Trophoblast cell (in vitro differentiated cells and primary cell): ENCODE measurements around the gene LRMDA.
A peak's percentile ranks its signal among the peaks of the same experiment; 100 is the strongest.

Experiments
- DNase-seq, 2 donors: peaks; one replicate each; pipeline ENCODE4 v3.0.0-alpha.2; 2016
- H2AFZ ChIP-seq: 2 replicates; pipeline ENCODE4 v1.6.1; 2013; ENCODE audit warnings: low read length, moderate library complexity, mild to moderate bottlenecking; ENCODE audit not compliant: insufficient read depth, poor library complexity
- H2AK5ac ChIP-seq: 2 replicates; pipeline ENCODE4 v1.6.1; 2013; ENCODE audit warnings: mild to moderate bottlenecking, low read length
- H2BK120ac ChIP-seq: 2 replicates; pipeline ENCODE4 v1.6.1; 2013; ENCODE audit warnings: low read length, mild to moderate bottlenecking, moderate library complexity; ENCODE audit not compliant: insufficient read depth, poor library complexity
- H2BK12ac ChIP-seq: 2 replicates; pipeline ENCODE4 v1.6.1; 2013; ENCODE audit warnings: mild to moderate bottlenecking, low read length, moderate library complexity
- H2BK5ac ChIP-seq: 2 replicates; pipeline ENCODE4 v1.6.1; 2013; ENCODE audit warnings: low read length, low read depth, moderate library complexity, mild to moderate bottlenecking; ENCODE audit not compliant: poor library complexity
- H3K14ac ChIP-seq: 2 replicates; pipeline ENCODE4 v1.6.1; 2013; ENCODE audit warnings: mild to moderate bottlenecking, low read length
- H3K18ac ChIP-seq: 2 replicates; pipeline ENCODE4 v1.6.1; 2013; ENCODE audit warnings: mild to moderate bottlenecking, low read length
- H3K23ac ChIP-seq: 2 replicates; pipeline ENCODE4 v1.6.1; 2013; ENCODE audit warnings: low read length
- H3K27ac ChIP-seq: 2 replicates; pipeline ENCODE4 v1.5.1; 2013; ENCODE audit warnings: low read depth, mild to moderate bottlenecking, inconsistent platforms, low read length, moderate library complexity
- H3K27me3 ChIP-seq: 2 replicates; pipeline ENCODE4 v1.6.1; 2013; ENCODE audit warnings: inconsistent platforms, mild to moderate bottlenecking, low read length, moderate library complexity; ENCODE audit not compliant: insufficient read depth
- H3K36me3 ChIP-seq, 2 experiments: 1 replicate in 1 of 2; 2 replicates in 1 of 2; pipeline ENCODE4 v1.6.1; 2013; ENCODE audit warnings: low read length in 2 of 2, mild to moderate bottlenecking in 2 of 2, moderate library complexity in 1 of 2; ENCODE audit not compliant: insufficient read depth in 2 of 2, control insufficient read depth in 1 of 2
- H3K4ac ChIP-seq: 2 replicates; pipeline ENCODE4 v1.6.1; 2013; ENCODE audit warnings: low read depth, mild to moderate bottlenecking, low read length, moderate library complexity
- H3K4me1 ChIP-seq, 2 experiments: 1 replicate in 1 of 2; 2 replicates in 1 of 2; pipeline ENCODE4 v1.6.1; 2013; ENCODE audit warnings: low read length in 2 of 2, mild to moderate bottlenecking in 2 of 2, moderate library complexity in 1 of 2; ENCODE audit not compliant: insufficient read depth in 2 of 2, control insufficient read depth in 1 of 2
- H3K4me2 ChIP-seq: 2 replicates; pipeline ENCODE4 v1.6.1; 2013; ENCODE audit warnings: inconsistent platforms, mild to moderate bottlenecking, low read length, moderate library complexity
- H3K4me3 ChIP-seq: 2 replicates; pipeline ENCODE4 v1.5.1; 2013; ENCODE audit warnings: mild to moderate bottlenecking, low read depth, low read length, inconsistent platforms
- H3K79me1 ChIP-seq: one replicate; pipeline ENCODE4 v1.6.1; 2013; ENCODE audit warnings: low read length
- H3K79me2 ChIP-seq: 2 replicates; pipeline ENCODE4 v1.6.1; 2013; ENCODE audit warnings: low read length, mild to moderate bottlenecking; ENCODE audit not compliant: control insufficient read depth, insufficient read depth, poor library complexity
- H3K9ac ChIP-seq: 2 replicates; pipeline ENCODE4 v1.6.1; 2013; ENCODE audit warnings: mild to moderate bottlenecking, low read length
- H3K9me3 ChIP-seq: 2 replicates; pipeline ENCODE4 v1.6.1; 2013; ENCODE audit warnings: low read depth, mild to moderate bottlenecking, control low read depth, inconsistent platforms, low read length; ENCODE audit not compliant: insufficient read depth
- H4K12ac ChIP-seq: 2 replicates; pipeline ENCODE4 v1.6.1; 2013; ENCODE audit warnings: low read depth, mild to moderate bottlenecking, low read length, moderate library complexity
- H4K8ac ChIP-seq: 2 replicates; pipeline ENCODE4 v1.6.1; 2013; ENCODE audit warnings: low read depth, mild to moderate bottlenecking, low read length, moderate library complexity
- H4K91ac ChIP-seq: one replicate; pipeline ENCODE4 v1.6.1; 2013; ENCODE audit warnings: low read depth, mild to moderate bottlenecking, low read length, moderate library complexity
- WGBS: extraction: QIAGEN DNeasy Blood & Tissue Kit; methylation state at CpG from one replicate; pipeline ENCODE4 v1.1.7; 2013; ENCODE audit warnings: missing lambda C conversion rate; ENCODE audit not compliant: insufficient read length, insufficient coverage; ENCODE audit errors: extremely low coverage; 5-methylcytosine and 5-hydroxymethylcytosine counted together

The LRMDA gene

DNA sequence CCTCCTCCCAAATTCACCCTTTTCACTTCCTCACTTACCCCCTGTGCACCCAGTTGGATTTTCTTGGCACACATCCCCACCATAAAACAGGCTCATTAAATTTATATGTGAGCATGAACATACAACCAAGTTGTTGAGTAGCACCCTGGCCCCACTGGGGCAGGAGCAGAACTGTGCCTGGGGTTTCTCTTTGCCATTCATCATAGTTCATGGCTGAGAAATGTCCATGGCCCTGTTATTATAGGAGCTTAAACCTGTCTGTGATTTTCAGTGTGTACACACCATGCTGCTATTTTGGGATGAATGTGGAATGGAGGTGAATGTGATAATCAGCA lies 618.8 kb downstream of the LRMDA start:
- no peak overlapping the region for H3K4me3 ChIP-seq
- peaks cover 20 to 27% of the 10 kb centered on the region in 2 experiments for H3K4me1 ChIP-seq
- peak overlapping the region; percentile 33 for H4K8ac ChIP-seq
- H4K12ac ChIP-seq: no peak overlapping the region
- H3K27ac ChIP-seq: peak overlapping the region; percentile 76
- H3K36me3 ChIP-seq: peaks cover 0 to 2% of the 10 kb centered on the region in 2 experiments
- H4K91ac ChIP-seq: peak overlapping the region; percentile 91
- no peak for DNase-seq
- H3K27me3 ChIP-seq: no peaks in the 10 kb centered on the region
- H3K23ac ChIP-seq: no peak overlapping the region
- H2AK5ac ChIP-seq: peak overlapping the region; percentile 86
- peak overlapping the region; percentile 84 for H2BK5ac ChIP-seq
- H3K18ac ChIP-seq: peak overlapping the region; percentile 13
- H3K9ac ChIP-seq: no peak overlapping the region
- H3K79me2 ChIP-seq: peaks cover 3% of the 10 kb centered on the region
- peaks cover 2% of the 10 kb centered on the region for H3K9me3 ChIP-seq
- peak overlapping the region; percentile 63 for H3K4ac ChIP-seq
- no peak overlapping the region for H3K4me2 ChIP-seq
- peaks cover 27% of the 10 kb centered on the region for H3K79me1 ChIP-seq
- H3K14ac ChIP-seq: peak overlapping the region; percentile 71
- no peak overlapping the region for H2AFZ ChIP-seq
- H2BK12ac ChIP-seq: peak overlapping the region; percentile 81
- H2BK120ac ChIP-seq: peak overlapping the region; percentile 86

DNA sequence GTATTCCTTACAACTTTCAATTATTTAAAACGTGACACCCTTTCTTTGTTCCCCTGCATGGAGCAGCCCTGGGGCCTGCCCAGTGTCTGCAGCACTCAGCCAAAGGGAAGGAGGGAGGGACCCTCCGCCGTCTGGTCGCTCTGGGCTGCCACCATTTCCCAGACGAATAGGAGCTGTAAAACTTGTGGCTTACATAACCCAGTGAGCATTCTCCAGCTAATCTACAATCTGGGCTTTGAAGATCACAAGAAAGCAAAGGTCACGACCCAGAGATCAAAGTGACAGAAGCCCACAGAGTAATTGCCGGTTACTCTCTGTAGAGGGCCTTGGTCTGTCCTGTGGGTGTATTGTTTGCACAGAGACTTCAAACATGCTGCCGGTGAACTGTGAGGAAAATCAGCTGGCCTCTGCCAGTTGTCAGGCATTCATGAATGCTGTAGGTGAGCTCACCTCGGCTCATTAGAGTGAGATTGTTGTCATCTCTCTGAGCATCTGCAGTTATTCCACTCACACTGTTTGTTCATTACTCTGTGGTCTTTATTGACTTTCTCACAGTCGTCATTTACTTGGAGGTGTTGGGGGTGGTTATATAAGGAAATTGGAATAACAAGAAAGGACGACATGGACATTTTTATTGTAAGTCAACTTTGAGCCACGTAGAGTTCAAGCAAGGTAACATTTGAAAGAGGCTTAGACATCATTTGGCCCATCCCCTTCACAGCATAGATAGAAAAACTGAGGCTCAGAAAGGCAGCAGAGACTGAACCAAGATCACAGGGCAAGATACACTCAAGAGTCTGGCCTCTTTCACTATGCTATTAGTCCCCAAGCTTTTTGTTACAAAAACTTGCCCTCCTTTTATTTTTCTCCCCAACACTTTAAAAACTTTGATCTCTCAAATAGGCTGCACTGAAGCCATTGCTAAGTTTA lies 619.8 kb downstream of the LRMDA start:
- no peak overlapping the region for H2BK12ac ChIP-seq
- DNase-seq: peak; percentile 17 to 27
- H3K4me1 ChIP-seq: peaks cover 20 to 30% of the 10 kb centered on the region in 2 experiments
- no peak overlapping the region for H3K23ac ChIP-seq
- H2AK5ac ChIP-seq: no peak overlapping the region
- peaks cover 0 to 2% of the 10 kb centered on the region in 2 experiments for H3K36me3 ChIP-seq
- H3K4me2 ChIP-seq: peak overlapping the region; percentile 39
- no peaks in the 10 kb centered on the region for H3K27me3 ChIP-seq
- H3K27ac ChIP-seq: peak overlapping the region; percentile 77
- no peak overlapping the region for H3K4ac ChIP-seq
- no peak overlapping the region for H3K14ac ChIP-seq
- H3K18ac ChIP-seq: no peak overlapping the region
- H3K4me3 ChIP-seq: no peak overlapping the region
- H2AFZ ChIP-seq: no peak overlapping the region
- H2BK120ac ChIP-seq: no peak overlapping the region
- H3K79me2 ChIP-seq: peaks cover 3% of the 10 kb centered on the region
- no peak overlapping the region for H4K91ac ChIP-seq
- peaks cover 12% of the 10 kb centered on the region for H3K9me3 ChIP-seq
- H4K8ac ChIP-seq: no peak overlapping the region
- peak overlapping the region; percentile 36 for H2BK5ac ChIP-seq
- H3K79me1 ChIP-seq: peaks cover 25% of the 10 kb centered on the region
- H4K12ac ChIP-seq: no peak overlapping the region
- WGBS: no CpG with 5 or more reads among the region's 12 CpGs
- H3K9ac ChIP-seq: no peak overlapping the region

DNA sequence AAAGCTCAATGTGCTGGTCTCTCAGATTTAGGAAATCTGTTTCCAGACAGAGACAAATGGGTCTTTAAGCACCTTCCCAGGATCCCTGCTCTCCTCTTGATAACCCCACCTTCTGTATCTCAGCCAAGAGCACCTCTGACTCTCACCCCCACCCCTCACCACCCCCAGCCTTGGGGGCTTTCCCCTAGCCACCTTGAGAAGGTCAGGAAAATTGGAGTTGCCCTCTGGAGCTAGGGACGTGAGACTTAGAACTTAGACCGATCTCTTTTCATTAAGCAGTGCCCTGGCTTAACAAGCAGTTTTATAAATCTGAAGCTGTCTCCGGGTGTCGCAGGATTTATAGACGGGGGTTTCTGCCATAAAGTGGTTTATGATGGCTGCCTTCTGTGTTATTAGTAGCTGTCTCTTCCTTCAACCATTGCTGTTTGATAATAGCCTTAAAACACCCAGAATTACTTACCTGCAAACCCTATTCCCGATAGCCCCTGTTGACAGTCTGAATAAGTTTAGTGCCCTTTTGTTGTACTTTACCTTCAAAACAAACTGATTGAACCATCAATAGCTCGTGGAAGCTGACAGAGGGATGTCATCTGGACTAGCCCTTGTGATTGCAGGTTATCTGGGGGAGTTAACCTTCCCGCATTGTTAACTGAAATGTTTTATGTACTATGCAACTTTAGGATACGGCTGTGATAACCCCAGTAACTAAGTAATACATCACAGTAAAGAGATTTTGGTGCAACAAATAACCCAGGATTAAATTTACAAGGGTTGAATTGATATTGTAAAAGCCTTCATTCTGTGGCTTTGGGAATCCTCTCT lies 621.5 kb downstream of the LRMDA start:
- Histone ChIP-seq H3K14ac (no peak overlapping the region), H2BK5ac (peak overlapping the region; percentile 60), H2AFZ (no peak overlapping the region), H3K9me3 (peaks cover 18% of the 10 kb centered on the region), H2AK5ac (no peak overlapping the region), H3K36me3 (no peaks in the 10 kb centered on the region), H3K79me2 (no peaks in the 10 kb centered on the region), H3K4ac (no peak overlapping the region), H3K27me3 (no peaks in the 10 kb centered on the region), H3K79me1 (peaks cover 20% of the 10 kb centered on the region), H3K27ac (no peak overlapping the region), H3K9ac (no peak overlapping the region), H2BK120ac (no peak overlapping the region), H3K23ac (no peak overlapping the region), H4K91ac (peak overlapping the region; percentile 55), H2BK12ac (peak overlapping the region; percentile 13), H3K4me2 (no peak overlapping the region), H3K18ac (no peak overlapping the region), H3K4me1 (peaks cover 16 to 26% of the 10 kb centered on the region in 2 experiments), H4K8ac (no peak overlapping the region), H3K4me3 (no peak overlapping the region), H4K12ac (no peak overlapping the region)
- WGBS: no CpG with 5 or more reads among the region's 9 CpGs
- DNase-seq: no peak

DNA sequence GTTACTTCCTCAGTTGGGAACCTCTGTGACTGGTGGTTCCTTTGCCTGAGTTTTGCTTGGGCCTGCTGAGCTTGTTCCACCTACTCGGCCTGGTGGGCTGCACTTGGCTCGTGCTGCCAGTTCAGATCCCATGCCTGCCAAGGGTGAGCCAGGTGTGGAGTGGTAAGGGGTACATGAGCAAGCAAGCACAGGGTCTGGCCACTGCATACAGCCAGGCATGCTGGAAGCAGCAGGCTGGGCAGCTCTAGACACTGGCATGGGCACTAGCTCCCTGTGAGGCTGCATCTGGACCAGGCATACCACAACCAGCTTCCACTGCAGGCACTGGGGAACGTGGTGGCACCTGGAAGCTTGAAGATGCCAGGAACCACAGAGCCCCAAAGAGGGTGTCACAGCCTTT lies 624.0 kb downstream of the LRMDA start:
- Histone ChIP-seq H2AK5ac (peak overlapping the region; percentile 6), H3K9me3 (peaks cover 18% of the 10 kb centered on the region), H3K4ac (no peak overlapping the region), H2BK120ac (peak overlapping the region; percentile 0), H3K18ac (no peak overlapping the region), H3K4me1 (peaks cover 6 to 26% of the 10 kb centered on the region in 2 experiments), H3K79me1 (peaks cover 10% of the 10 kb centered on the region), H4K12ac (no peak overlapping the region), H3K23ac (no peak overlapping the region), H2BK12ac (peak overlapping the region; percentile 16), H3K79me2 (no peaks in the 10 kb centered on the region), H3K9ac (no peak overlapping the region), H3K27me3 (no peaks in the 10 kb centered on the region), H4K91ac (peak overlapping the region; percentile 32), H3K4me2 (no peak overlapping the region), H3K36me3 (no peaks in the 10 kb centered on the region), H3K4me3 (no peak overlapping the region), H3K27ac (no peak overlapping the region), H2AFZ (no peak overlapping the region), H2BK5ac (no peak overlapping the region), H3K14ac (no peak overlapping the region), H4K8ac (no peak overlapping the region)
- DNase-seq: no peak
- WGBS: no CpG with 5 or more reads among the region's 3 CpGs
